ENCODE measurements around the gene KRTAP5-5.

- no peak for TF ChIP-seq ZNF462 (CRISPR knock-in tag; IDR thresholded peaks at IDR 0.05)
- TF ChIP-seq CTCF (conservative IDR thresholded peaks at IDR 0.05; ENCODE audit: low read depth in 2 of 2): no peak
- no peak for TF ChIP-seq REST (IDR thresholded peaks at IDR 0.05; ENCODE audit: unreplicated experiment)
- TF ChIP-seq EZH2 (IDR thresholded peaks at IDR 0.05; ENCODE audit: low read depth, unreplicated experiment): no peak
- TF ChIP-seq, protein P1, sequence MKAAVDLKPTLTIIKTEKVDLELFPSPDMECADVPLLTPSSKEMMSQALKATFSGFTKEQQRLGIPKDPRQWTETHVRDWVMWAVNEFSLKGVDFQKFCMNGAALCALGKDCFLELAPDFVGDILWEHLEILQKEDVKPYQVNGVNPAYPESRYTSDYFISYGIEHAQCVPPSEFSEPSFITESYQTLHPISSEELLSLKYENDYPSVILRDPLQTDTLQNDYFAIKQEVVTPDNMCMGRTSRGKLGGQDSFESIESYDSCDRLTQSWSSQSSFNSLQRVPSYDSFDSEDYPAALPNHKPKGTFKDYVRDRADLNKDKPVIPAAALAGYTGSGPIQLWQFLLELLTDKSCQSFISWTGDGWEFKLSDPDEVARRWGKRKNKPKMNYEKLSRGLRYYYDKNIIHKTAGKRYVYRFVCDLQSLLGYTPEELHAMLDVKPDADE (IDR thresholded peaks at IDR 0.05): no peak
- no peak for TF ChIP-seq POLR2AphosphoS5 (IDR thresholded peaks at IDR 0.05; ENCODE audit: low read depth)
These were observed 46.1 kb downstream of the KRTAP5-5 start for GRCh38 chr11:1675536-1676228.
